HG02970 (cell line): ENCODE data around the gene CDKAL1.

Source experiments
- ATAC-seq: cut with Tn5 transposase; IDR thresholded peaks from one replicate; pipeline ENCODE4 v1.9.1; 2021; ENCODE audit warnings: mild to moderate bottlenecking, moderate library complexity, moderate number of reproducible peaks; ENCODE audit not compliant: unreplicated experiment, low FRiP score

The CDKAL1 gene

DNA sequence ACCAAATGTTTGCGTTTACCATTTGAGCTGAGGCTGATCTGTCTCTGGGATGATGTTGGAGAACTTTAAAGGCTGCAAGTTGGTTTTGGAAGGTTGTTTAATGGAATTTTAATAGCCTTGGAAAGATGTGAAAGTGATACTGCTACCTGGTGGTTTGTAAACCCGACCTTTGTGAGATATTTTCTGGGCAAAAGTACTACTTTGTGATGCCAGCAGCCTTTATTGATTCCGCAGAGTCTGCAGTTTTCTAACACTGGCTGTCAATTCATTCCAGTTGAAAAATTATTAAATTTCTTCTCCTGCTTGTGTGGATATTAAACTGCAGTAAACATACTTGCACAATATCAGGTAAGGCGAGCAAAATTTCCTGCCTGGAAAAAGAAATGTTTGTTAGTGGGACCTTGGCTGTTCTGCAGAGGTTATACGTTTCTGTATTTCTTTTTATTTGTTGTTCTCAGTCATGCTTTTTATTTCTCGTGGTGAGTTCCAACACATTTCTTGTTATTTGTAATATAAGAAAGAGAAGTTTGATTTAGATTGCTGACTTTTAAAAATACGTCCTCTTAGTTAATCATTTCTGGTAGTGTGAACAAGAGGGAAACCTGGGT, 322.5 kb downstream of the CDKAL1 start:
- ATAC-seq: no peak

DNA sequence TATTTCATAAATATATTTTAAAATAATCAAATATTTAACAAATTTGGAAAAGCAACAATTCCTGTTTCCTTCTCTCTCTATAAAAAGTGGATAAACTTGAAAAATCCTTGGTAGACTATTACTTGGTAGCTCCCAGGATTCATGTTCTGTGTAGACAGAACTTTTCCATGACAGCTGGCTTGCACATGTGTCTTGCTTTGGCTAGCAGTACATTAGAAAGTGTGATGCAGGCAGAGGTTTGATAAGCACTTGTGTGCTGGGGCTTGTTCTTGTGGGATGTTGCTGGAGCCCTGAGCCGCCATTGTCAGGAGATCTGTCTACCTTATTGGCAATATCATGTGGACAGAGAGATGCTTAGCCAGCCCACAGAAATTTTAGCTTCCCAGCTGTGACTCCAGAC, 327.2 kb downstream of the CDKAL1 start:
- ATAC-seq: no peak

DNA sequence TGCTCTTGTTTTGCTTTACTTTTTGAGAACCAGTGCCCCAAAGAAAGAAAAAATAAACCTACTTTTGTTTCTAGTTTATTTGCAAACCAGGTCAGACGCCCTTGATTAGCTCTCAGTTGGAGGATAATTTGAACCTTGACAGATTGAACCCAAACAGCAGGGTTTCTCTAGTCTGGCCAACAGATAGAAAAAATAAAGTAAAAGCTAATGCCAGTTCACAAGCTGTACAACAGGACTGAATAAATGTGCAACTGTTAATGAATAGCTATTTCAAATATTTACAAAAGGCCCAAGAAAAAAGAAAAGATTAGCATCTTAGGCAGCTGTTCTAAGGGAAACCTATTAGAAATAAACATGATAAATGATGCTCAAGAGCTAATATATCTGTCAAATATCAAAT, 331.8 kb downstream of the CDKAL1 start:
- ATAC-seq: no peak

DNA sequence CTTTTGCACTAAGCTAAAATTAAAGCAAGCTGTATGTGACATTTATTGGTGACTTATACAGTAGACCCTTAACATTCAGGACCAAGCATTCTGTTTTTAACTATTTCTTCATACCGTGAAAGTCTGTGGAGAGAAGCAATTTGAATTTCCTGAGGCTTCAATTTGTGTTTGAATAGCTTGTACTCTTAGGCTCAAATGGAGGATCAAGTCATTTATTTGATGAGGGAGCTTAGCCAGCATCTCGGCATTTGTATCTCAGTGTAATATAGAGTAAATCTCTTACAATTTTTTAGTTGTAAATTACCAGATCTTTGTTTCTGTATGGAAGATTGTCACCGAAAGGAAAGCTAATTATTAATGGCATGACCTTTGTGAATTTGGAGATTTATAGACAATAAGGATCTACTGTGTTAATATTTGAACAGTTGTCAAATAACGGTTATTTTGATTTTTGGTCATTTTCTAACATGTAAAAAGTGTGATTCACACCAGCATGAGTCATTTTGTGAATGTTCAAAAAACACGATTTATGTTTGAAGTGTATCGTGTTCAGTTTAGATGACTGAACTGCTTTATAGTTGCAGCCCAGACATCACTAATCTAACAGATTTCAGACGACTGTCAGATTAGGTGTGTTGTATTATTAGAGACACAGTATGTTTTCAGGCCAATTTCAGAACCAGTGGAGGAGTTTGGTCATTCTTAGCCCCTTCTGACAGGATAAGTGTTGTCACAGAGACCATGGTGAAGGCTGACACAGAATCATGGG, 332.9 kb downstream of the CDKAL1 start:
- no peak for ATAC-seq

DNA sequence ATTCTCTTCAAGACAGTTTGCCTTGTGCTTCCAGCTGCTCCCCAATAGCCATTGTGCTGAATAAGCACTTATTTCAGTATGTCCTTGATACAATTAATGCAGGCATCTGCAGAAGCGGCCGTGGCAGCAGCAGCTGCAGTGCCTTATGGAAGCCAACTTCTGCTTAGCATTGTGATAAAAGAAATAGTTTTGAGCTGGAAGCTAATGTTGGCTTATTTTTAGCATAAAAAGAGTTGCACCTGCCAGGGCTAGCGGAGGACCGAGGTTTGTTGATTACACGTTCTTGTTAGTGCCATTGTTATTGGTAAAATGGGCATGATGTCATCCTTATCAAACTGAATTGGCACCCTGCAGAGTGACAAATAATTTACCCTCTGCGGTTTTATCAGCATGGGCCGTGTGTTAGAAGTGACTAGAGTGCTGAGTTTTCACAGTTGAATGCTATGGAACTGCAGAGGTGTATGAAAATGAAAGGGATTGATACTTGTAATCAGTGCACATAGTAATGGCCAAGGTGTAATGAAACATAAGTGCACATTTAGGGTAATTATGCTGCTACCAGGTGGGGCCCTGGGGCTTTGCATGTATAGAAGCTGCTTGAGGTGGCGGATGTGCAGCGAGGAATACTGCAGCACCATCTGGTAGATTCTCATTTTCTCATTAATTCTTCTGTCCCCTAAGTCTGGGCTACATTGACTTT, 334.3 kb downstream of the CDKAL1 start:
- ATAC-seq: no peak

GRCh38 chr6:20870021-20870420, 335.8 kb downstream of the CDKAL1 start:
- no peak for ATAC-seq

- no peak for ATAC-seq
Observed at GRCh38 chr6:20870493-20870892, 336.2 kb downstream of the CDKAL1 start.

DNA sequence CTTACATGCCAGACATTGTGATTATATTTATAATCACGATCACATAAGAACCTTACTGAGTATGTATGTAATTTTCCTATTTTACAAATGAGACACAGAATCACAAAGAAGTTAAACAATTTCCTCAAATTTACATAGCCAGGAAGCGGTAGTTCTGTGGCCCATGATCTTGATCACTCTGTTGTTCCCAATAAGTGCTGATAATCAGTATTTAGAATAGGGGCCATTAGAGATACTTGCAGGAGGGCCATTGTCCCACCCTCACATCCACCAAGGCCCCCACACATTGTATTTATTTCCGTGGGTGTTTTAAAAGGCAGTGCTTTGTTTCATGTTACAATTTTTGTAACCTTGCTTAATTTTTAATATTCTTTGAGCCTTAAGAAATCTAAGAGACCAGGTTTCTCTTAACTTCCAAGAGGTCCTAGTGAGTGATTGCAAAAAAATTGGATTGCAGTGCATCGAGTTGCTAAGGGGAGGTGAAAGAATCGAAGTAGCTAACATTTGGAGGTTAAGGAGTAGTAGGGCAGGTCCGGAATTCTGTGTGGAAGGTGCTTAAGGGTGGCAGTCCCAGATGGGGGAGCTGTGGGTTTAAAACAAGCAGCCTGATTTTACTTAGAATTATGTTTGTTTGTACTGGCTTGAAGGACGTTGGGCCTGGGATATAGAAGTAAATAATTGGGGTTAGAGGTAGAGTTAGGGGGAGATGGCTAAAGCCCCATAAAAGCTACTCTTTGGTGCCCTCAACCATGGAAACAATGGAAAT, 339.4 kb downstream of the CDKAL1 start:
- ATAC-seq: no peak

- ATAC-seq: no peak
Observed at GRCh38 chr6:20875369-20875963, 341.2 kb downstream of the CDKAL1 start.

DNA sequence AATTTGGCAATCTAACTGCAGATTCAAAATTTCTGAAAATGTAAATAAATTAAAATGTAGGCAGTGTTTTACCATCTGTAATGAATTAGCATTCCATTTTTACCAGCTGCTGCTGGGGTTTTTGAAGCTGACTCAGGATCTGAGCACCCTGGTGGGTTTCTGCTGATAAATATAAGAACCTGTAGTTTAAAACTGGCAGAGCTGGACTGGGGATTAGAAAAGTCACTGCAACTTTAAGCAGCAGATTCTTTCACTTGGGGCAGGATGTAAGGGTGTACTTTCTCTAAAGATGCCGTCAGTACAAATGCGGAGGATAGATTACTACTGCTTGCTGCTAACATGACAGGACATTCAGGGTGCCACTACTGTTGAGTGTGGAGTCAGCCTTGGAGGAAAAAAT, 341.8 kb downstream of the CDKAL1 start:
- no peak for ATAC-seq

DNA sequence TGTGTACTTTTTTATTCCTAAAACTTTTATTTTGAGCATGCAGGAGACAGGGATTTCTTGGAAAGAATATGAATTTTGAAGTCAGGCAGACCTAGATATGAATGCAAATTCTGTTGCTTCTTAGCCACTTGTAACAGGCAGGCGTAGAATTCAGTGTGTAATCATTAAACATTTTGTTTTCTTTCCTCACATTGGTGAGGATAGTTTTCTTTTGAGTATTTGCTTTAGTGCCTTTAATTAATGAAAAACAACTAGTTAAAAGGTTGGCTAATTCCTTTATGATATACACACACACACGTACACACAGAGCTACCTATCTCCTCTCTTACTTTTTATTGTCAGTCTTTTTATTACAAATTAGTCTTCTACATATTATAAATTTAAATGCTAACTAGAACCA, 342.3 kb downstream of the CDKAL1 start:
- ATAC-seq: no peak

DNA sequence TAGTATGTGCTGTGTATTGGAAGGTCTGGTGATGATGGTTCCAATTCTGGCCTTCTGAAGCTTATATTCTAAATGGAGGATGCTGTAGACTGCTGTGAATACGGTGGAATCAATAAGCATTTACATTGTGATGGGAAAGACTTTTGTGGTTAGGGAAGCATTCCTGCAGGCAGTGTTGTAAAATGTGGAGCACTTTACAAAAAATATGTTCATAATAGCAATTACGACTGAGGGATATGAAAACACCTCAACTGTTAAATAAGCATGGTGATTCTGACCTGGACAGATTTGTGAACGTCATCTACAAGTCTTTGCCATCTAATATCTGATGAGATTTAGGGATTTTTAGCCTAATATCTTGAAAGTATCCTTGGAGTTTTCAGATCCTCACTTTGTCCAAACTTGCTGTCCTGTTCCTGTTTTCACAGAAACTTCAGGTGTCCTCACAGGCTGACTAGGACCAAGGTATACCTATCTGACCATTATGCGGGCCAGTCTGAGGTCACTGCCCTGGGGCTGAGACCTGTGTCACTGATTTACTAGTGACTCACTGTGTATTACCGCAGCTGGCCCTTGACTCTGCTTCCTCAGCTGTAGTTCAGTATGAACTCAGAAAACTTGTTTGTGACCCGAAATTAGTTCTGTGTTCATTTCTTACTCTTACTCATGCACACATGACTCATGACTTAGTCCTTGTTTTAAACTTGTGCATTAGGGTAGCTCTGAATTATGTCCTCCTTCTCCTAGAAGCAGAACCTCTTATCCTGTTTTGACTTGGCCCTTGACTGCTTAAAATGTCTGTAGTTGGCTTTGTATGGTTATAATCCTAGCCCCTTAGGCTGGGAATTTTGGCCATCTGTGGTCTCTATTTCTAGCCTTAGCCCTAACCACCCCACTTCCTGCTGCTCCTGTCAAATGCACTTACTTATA, 343.0 kb downstream of the CDKAL1 start:
- peak; percentile 98 for ATAC-seq

DNA sequence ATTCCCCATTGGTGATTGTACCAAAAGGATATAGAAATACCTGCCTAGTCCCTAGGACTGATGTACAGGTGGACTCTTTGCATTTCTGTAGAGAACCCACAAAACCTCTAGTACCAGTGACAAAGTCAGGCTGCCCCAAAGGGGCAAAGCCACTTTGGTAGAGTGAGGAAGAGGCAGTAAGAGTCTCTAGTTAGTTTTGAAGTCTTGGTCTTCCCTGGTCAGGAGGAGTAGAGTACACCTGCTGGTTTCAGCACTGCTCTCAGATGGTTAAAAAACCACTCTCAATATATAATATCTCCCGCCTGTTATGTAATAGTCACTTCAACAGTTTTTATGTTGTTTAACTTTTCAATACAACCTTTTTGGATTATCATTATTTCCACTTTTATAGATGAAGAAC, 344.9 kb downstream of the CDKAL1 start:
- no peak for ATAC-seq

- ATAC-seq: no peak
Observed at GRCh38 chr6:20879526-20879925, 345.3 kb downstream of the CDKAL1 start.

DNA sequence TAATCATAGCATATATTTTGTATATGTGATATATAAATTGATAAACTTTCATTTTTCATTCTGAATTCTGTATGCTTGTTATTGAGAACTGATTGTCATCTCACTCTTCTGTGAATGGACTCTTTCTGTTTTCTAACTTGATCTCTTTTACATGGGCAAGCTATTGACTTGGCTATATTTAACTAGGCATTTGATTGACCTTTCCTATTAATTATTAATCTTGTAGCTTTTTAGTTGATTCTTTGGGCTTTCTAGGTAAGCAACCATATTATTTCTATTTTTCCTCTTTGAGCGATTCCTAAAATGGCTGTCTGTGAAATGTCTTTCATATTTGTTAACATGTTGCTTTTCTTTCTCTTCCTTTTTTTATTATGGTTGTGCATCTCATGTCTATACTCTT, 347.1 kb downstream of the CDKAL1 start:
- no peak for ATAC-seq

DNA sequence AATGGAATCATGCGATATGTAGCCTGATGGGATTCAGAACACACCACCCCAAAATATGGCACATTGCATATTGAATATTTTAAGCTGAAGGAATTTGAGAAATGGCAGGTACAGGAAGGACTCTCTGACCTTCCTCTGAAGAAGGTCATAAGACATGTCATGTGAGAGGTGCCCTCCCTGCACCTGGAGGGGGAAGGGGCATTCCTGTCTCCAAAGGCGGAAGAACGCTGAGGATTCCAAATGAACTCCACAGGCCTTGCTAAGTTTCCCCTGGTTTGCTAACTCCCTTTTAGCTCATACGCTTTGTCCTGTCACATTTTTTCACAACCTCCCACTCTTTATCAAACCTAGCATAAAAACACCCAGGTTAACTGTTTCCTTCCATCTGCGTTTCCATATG, 347.8 kb downstream of the CDKAL1 start:
- no peak for ATAC-seq

DNA sequence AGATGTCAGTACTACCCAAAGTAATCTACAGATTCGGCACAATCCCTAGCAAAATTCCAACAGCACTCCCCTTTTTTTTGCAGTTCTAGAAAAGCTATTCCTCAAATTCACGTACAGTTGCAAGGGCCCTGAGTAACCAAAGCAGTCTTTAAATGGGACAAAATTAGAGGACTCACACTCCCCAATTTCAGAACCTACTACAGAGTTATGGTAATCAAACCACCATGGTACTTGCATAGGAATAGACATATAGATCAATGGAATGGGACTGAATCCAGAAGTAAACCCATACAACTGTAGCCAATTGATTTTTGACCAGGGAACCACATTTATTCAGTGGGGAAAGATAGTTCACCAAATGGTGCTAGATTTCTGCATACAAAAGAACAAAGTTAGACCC, 350.8 kb downstream of the CDKAL1 start:
- ATAC-seq: no peak

DNA sequence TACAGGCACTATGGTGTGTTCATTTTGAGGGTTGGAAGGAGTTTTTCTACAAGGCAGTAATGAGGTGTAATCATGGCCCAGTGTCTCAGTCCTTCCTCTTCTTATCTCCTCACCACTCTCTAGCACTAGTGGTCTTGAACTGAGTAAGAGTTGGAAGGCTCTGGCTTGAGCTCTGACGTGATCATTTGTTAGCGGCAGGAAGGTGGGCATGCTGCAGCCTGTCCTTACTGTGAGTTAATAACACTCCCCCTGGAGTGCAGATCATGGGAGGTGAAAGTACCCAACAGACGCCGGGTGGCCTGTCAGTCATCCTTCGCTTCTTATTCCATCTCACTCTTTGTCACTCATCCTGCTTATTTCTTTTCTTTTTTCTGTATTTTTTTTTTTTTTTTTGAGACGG, 356.9 kb downstream of the CDKAL1 start:
- no peak for ATAC-seq

DNA sequence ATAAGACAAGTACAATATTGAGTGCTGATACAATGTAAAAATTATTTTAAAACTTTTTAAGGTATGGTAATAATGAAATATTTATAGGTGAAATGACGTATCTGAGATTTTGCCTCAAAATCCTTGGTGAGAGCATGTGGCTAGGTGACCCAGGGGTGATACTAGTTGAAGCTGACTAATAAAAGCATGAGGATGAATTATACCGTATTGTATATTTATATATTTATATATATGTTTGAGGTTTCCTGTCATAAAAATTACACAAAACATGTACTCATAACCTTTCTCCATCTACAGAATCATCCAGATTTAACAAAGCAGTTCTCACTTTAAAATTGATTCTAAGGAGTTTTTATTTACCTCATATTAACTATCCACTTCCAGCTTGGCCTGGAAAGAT, 358.1 kb downstream of the CDKAL1 start:
- ATAC-seq: no peak

DNA sequence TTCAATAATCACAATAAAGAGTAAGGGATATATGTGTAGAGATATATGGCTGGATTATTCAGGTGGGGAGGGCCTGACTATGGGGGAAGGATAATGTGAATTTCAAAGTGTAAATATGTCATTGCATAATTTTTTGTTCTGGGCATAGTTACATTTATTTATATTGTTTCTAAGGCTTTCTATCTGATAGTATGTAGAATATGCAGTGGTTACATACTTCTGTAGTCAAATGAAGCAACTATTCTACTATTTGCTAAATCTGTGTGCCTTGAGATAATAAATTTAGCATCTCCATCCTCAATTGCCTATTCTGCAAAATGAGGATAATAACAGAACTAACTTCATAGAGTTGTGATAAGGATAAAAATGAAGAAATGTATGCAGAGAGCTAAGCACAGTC, 359.2 kb downstream of the CDKAL1 start:
- ATAC-seq: no peak
